Mucosa of descending colon (tissue), 3 donors: Measurements from ENCODE around the gene PTPRN2. TPM values are rescaled to one million over a fixed set of nuclear protein-coding genes. Genes with fewer than 3 reads are reported as not detected.

Source experiments
- ATAC-seq: fragments of 200-7000 bp; cut with Tn5 transposase; one replicate; pipeline ENCODE4 v1.9.1; 2020; ENCODE audit warnings: mild to moderate bottlenecking, moderate library complexity
- DNase-seq, 3 donors: peaks; one replicate each; pipeline ENCODE4 v3.0.0-alpha.2; 2020
- H3K36me3 ChIP-seq: fragments of 200-600 bp; one replicate; pipeline ENCODE4 v1.8.0; 2021; ENCODE audit warnings: low read depth, mild to moderate bottlenecking
- H3K4me1 ChIP-seq: fragments of 200-600 bp; one replicate; pipeline ENCODE4 v1.8.0; 2021; ENCODE audit warnings: low read depth, mild to moderate bottlenecking
- H3K4me3 ChIP-seq: fragments of 200-600 bp; one replicate; pipeline ENCODE4 v1.8.0; 2021; ENCODE audit warnings: mild to moderate bottlenecking
- H3K9me3 ChIP-seq: fragments of 200-600 bp; one replicate; pipeline ENCODE4 v1.8.0; 2021; ENCODE audit warnings: mild to moderate bottlenecking
- CTCF ChIP-seq: fragments of 200-600 bp; IDR thresholded peaks from one replicate; pipeline ENCODE4 v1.8.0; 2022; ENCODE audit warnings: antibody characterized with exemption, mild to moderate bottlenecking
- intact Hi-C, 2 donors: fragments of 100-400 bp; cut with DNase I in 1 of 2; cut with micrococcal nuclease in 1 of 2; formaldehyde crosslinking; loops; one replicate each; pipeline versions ENCODE4 v1.11.0 to v1.11.1; 2022; cut with DNase I, micrococcal nuclease
- total RNA-seq, 3 donors: library from RNA; stranded (reverse); fragmentation: NEBNext Ultra II Directional in 2 of 3; extraction: Animal tissue kit (Norgen Biotek cat#: 25700) in 2 of 3; gene quantifications; one replicate each; pipeline versions ENCODE4 v1.2.1 to v1.2.4, GENCODE V29; 2021 to 2023
- donor health status: DM: no; HTN: no; CAD: no; lungs with moderate emphysema.
- donor health status: DM: no; HTN: no; CAD: no.
- donor health status: DM: no; HTN: yes; CAD: no.

The PTPRN2 gene
- total RNA-seq, 3 donors from 2014 or later: 12.5 to 28.0 (median 26.2) TPM

DNA sequence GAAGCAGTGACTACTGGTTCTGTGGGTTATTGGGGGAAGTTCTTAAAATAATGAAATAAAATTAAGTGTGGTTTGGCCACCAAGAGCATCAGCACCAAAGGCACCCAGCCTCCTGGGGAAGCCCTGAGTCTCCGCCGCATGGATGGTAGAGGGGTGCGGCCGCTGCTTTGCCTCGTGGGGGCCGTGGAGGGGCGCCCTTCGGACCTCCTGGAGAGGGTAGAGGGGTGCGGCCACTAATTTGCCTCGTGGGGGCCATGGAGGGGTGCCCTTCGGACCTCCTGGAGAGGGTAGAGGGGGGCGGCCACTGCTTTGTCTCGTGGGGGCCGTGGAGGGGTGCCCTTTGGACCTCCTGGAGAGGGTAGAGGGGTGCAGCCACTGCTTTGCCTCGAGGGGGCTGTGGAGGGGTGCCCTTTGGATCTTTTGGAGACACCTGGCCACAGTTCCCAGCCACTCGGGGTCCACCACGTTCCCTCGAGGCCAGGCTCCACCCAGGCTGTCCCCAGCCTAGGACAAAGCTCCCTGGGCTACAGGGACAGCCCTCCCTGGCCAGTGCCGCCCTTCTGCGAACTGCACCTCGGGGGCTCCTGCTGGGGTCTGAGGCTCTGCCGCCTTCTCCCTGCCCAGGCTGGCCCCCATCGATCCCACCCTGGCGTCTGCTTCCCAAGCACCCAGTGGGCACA is 535.1 kb downstream of the PTPRN2 start:
- H3K4me3 ChIP-seq: no peak overlapping the region
- intact Hi-C loops: no loop called here
- no peak for TF ChIP-seq CTCF
- no peaks in the 10 kb centered on the region for H3K36me3 ChIP-seq
- H3K4me1 ChIP-seq: no peaks in the 10 kb centered on the region
- DNase-seq: no peak
- no peak for ATAC-seq
- H3K9me3 ChIP-seq: no peaks in the 10 kb centered on the region

DNA sequence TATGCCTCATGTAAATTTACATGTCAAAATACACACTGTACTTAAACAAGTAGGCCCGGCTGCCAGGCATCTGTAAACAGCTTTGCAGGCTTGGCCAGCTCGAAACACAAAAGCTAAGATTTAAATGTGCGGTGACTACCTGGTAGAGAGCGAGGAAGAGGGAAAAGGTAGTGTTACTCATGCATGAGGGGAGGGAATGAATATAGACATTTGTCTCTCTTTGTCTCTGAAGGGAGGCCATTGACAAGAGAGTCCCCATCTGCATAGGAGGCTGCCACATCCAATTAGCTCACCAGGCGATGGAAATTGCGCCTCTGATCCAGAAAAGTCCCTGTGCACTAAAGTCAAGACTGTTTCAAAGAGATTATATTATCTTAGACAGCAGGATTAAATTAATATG is 535.8 kb downstream of the PTPRN2 start:
- no peak for TF ChIP-seq CTCF
- no peaks in the 10 kb centered on the region for H3K36me3 ChIP-seq
- ATAC-seq (no peak), DNase-seq (no peak)
- intact Hi-C loops: no loop called here
- H3K9me3 ChIP-seq: no peaks in the 10 kb centered on the region
- H3K4me1 ChIP-seq: no peaks in the 10 kb centered on the region
- H3K4me3 ChIP-seq: no peak overlapping the region

DNA sequence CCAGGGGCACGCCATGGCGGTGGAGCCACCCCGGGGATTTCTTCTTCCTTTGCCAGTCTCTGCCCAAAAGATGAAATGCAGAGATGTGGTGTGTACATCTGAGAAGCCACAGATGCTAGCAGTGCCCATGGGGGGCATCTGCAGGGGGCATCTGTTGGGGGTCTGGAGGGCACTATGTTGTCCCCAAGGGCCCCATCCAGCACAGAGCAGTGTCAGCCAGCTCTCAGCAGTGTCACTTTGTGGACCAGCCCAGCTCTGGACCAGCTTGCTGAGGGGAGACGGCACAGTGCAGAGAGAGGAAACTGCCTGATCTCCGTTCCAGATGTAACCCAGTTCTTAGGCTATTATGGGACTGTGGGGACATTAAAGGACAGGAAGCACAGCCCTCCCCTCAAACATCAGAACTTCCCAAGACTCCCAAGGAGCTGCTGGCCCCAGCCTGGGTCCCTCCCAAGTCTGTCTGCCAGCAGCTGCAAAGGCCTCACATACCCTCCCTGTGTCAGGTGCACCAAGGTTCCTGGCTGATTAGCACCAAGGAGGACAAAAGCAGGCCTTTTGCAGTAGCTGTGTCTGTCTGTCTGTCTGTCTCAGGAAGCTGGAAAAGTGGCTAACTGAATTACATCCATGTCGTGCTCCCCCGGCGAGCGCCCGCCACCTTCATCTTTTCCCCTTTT is 536.5 kb downstream of the PTPRN2 start:
- no peak for ATAC-seq
- no peaks in the 10 kb centered on the region for H3K36me3 ChIP-seq
- intact Hi-C loops: no loop called here
- no peak overlapping the region for H3K4me3 ChIP-seq
- H3K9me3 ChIP-seq: no peaks in the 10 kb centered on the region
- DNase-seq: no peak
- H3K4me1 ChIP-seq: no peaks in the 10 kb centered on the region
- TF ChIP-seq CTCF: no peak

GRCh38 chr7:158050441-158050977 is 537.1 kb downstream of the PTPRN2 start:
- TF ChIP-seq CTCF: no peak
- no peak for ATAC-seq
- no peaks in the 10 kb centered on the region for H3K9me3 ChIP-seq
- H3K4me3 ChIP-seq: no peak overlapping the region
- H3K4me1 ChIP-seq: no peaks in the 10 kb centered on the region
- H3K36me3 ChIP-seq: no peaks in the 10 kb centered on the region
- no peak for DNase-seq
- intact Hi-C loops: no loop called here

- intact Hi-C loops: no loop called here
- no peak for TF ChIP-seq CTCF
- no peak for DNase-seq
- Histone ChIP-seq H3K9me3 (no peaks in the 10 kb centered on the region), H3K4me3 (no peak overlapping the region), H3K36me3 (no peaks in the 10 kb centered on the region), H3K4me1 (no peaks in the 10 kb centered on the region)
- ATAC-seq: no peak
Measured at GRCh38 chr7:158049271-158049670, 538.4 kb downstream of the PTPRN2 start.
